ENCODE results near the gene SLC25A47. TPM values are rescaled to one million over a fixed set of nuclear protein-coding genes. Genes with fewer than 3 reads are reported as not detected.
A peak's percentile ranks its signal among the peaks of the same experiment; 100 is the strongest.

Gene SLC25A47
- total and polyA plus RNA-seq, 2 donors (not counting 3 experiments of a cell fraction or from before 2014, with no cell fraction given) = not detected

DNA sequence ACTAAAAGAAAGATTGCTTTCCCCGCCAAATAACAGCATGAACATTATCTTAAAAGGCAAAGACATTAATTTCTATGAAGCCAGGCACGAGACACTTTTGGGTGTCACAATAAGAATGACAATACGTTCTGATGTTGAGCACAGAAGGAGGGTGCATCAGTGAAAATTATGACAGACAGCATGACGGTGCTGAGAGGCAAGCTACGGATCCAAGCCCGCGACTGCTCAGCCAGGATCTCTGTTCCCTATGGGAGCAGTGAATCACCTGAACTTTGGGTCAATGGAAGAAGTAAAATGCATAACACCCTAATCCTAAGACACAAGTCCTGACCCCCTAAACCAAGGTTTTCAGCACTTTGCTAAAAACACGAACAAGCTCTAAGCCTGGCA lies 51.7 kb downstream of the SLC25A47 start:
- peaks cover 13% of the 10 kb centered on the region for H3K79me2 ChIP-seq (ENCODE audit: control insufficient read depth, insufficient read depth, low read length)
- peak overlapping the region; percentile 88 for H3K27ac ChIP-seq (ENCODE audit: insufficient read depth, low read depth, low read length)
- FAIRE-seq (no peak), DNase-seq (ENCODE audit: low read depth, low spot score) (no peak)
- no peaks in the 10 kb centered on the region for H3K9me1 ChIP-seq (replicated peaks; ENCODE audit: control insufficient read depth, extremely low read depth, insufficient read depth, low read length)
- dilution Hi-C loops (cut with MboI; ENCODE audit: extremely low pct_ligation_motif_present, low sequenced_read_pairs) (no loop called here), intact Hi-C loops (cut with micrococcal nuclease) (loop anchor here (1.0 kb wide), 3 partner anchors 15 to 57 kb away; no protein-coding TSS in a partner anchor)
- ChIA-PET POLR2A (interaction anchor here (0.9 to 1.5 kb wide), 8 partner anchors 9 to 69 kb away, joined by 3 to 18 read pairs (median 4); partner anchors contain the start of gene SLC25A29), CTCF (interaction anchor here (0.9 to 2.2 kb wide), 7 partner anchors 9 to 271 kb away, joined by 3 to 16 read pairs (median 6); no protein-coding TSS in a partner anchor)
- no peaks in the 10 kb centered on the region for H3K27me3 ChIP-seq (ENCODE audit: control insufficient read depth in 2 of 2, insufficient read depth in 2 of 2, low read length in 2 of 2)
- no peaks in the 10 kb centered on the region for H3K9me3 ChIP-seq (replicated peaks; ENCODE audit: control insufficient read depth, insufficient read depth, low read length)
- TSS peak; percentile 50 for BruUV-seq (replicated peaks)
- peak; percentile 61 for TF ChIP-seq POLR2A (IDR thresholded peaks at IDR 0.05; ENCODE audit: low read depth, low read length)
- TF ChIP-seq, protein P1, sequence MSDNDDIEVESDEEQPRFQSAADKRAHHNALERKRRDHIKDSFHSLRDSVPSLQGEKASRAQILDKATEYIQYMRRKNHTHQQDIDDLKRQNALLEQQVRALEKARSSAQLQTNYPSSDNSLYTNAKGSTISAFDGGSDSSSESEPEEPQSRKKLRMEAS (IDR thresholded peaks at IDR 0.05; ENCODE audit: insufficient read depth, insufficient read length) = no peak
- no peaks in the 10 kb centered on the region for H3K36me3 ChIP-seq (ENCODE audit: control insufficient read depth in 2 of 2, extremely low read depth in 1 of 2, insufficient read depth in 2 of 2, low read length in 2 of 2)
- H3K4me3 ChIP-seq (replicated peaks in 1 of 3; ENCODE audit: insufficient read depth in 1 of 3, low read depth in 1 of 3, low read length in 3 of 3) = peak overlapping the region; percentile 37 to 94 (median 62)
- H2AFZ ChIP-seq (ENCODE audit: low read depth, low read length) = peak overlapping the region; percentile 73
- peak overlapping the region; percentile 95 for H3K9ac ChIP-seq (replicated peaks; ENCODE audit: extremely low read depth, insufficient read depth, low read length)
- H3K4me2 ChIP-seq (ENCODE audit: insufficient read depth, low read length) = peak overlapping the region; percentile 99
- no peaks in the 10 kb centered on the region for H4K20me1 ChIP-seq (replicated peaks; ENCODE audit: control insufficient read depth, extremely low read depth, insufficient read depth, low read length)
- peaks cover 35% of the 10 kb centered on the region for H3K4me1 ChIP-seq (ENCODE audit: control insufficient read depth, extremely low read depth, insufficient read depth, low read length)

- H3K79me2 ChIP-seq (ENCODE audit: control insufficient read depth, insufficient read depth, low read length) = peaks cover 12% of the 10 kb centered on the region
- dilution Hi-C loops (cut with MboI; ENCODE audit: extremely low pct_ligation_motif_present, low sequenced_read_pairs) = no loop called here
- FAIRE-seq (peak; percentile 80), DNase-seq (ENCODE audit: low read depth, low spot score) (peak; percentile 98)
- no peaks in the 10 kb centered on the region for H4K20me1 ChIP-seq (replicated peaks; ENCODE audit: control insufficient read depth, extremely low read depth, insufficient read depth, low read length)
- no peak for TF ChIP-seq EZH2 (IDR thresholded peaks at IDR 0.05; ENCODE audit: borderline replicate concordance, low read depth, low read length, severe bottlenecking)
- peak; percentile 9 for TF ChIP-seq JUN (IDR thresholded peaks at IDR 0.05; ENCODE audit: borderline replicate concordance, insufficient read depth, insufficient read length, low read depth)
- TF ChIP-seq CTCF (IDR thresholded peaks at IDR 0.05; ENCODE audit: extremely low read depth in 1 of 2, insufficient read depth in 1 of 2, low read depth in 1 of 2, low read length in 2 of 2) = no peak
- TF ChIP-seq POLR2A (IDR thresholded peaks at IDR 0.05; ENCODE audit: low read depth, low read length) = peak; percentile 60
- intact Hi-C loops (cut with micrococcal nuclease) = loop anchor here (1.0 kb wide), 3 partner anchors 15 to 57 kb away; no protein-coding TSS in a partner anchor
- H3K4me1 ChIP-seq (ENCODE audit: control insufficient read depth, extremely low read depth, insufficient read depth, low read length) = peaks cover 30% of the 10 kb centered on the region
- H3K27ac ChIP-seq (ENCODE audit: insufficient read depth, low read depth, low read length) = peak overlapping the region; percentile 88
- H3K4me3 ChIP-seq (replicated peaks in 1 of 3; ENCODE audit: insufficient read depth in 1 of 3, low read depth in 1 of 3, low read length in 3 of 3) = peak overlapping the region; percentile 37 to 94 (median 62)
- H3K27me3 ChIP-seq (ENCODE audit: control insufficient read depth in 2 of 2, insufficient read depth in 2 of 2, low read length in 2 of 2) = no peaks in the 10 kb centered on the region
- H3K36me3 ChIP-seq (ENCODE audit: control insufficient read depth in 2 of 2, extremely low read depth in 1 of 2, insufficient read depth in 2 of 2, low read length in 2 of 2) = no peaks in the 10 kb centered on the region
- H2AFZ ChIP-seq (ENCODE audit: low read depth, low read length) = peak overlapping the region; percentile 73
- ChIA-PET CTCF (interaction anchor here (0.9 to 2.2 kb wide), 7 partner anchors 9 to 270 kb away, joined by 3 to 16 read pairs (median 6); no protein-coding TSS in a partner anchor), POLR2A (interaction anchor here (0.9 to 1.5 kb wide), 8 partner anchors 9 to 69 kb away, joined by 3 to 18 read pairs (median 4); partner anchors contain the start of gene SLC25A29)
- no TSS peak for BruUV-seq (replicated peaks)
- H3K9me1 ChIP-seq (replicated peaks; ENCODE audit: control insufficient read depth, extremely low read depth, insufficient read depth, low read length) = no peaks in the 10 kb centered on the region
- H3K4me2 ChIP-seq (ENCODE audit: insufficient read depth, low read length) = peak overlapping the region; percentile 99
- peak overlapping the region; percentile 95 for H3K9ac ChIP-seq (replicated peaks; ENCODE audit: extremely low read depth, insufficient read depth, low read length)
- H3K9me3 ChIP-seq (replicated peaks; ENCODE audit: control insufficient read depth, insufficient read depth, low read length) = no peaks in the 10 kb centered on the region
Observed at GRCh38 chr14:100375266-100375962, 52.3 kb downstream of the SLC25A47 start.
